Measurements from ENCODE around the gene OBSCN. TPM values are rescaled to one million over a fixed set of nuclear protein-coding genes. Genes with fewer than 3 reads are reported as not detected.

The OBSCN gene
- total RNA-seq, 1 donor from 2014 or later: 5.1 TPM

DNA sequence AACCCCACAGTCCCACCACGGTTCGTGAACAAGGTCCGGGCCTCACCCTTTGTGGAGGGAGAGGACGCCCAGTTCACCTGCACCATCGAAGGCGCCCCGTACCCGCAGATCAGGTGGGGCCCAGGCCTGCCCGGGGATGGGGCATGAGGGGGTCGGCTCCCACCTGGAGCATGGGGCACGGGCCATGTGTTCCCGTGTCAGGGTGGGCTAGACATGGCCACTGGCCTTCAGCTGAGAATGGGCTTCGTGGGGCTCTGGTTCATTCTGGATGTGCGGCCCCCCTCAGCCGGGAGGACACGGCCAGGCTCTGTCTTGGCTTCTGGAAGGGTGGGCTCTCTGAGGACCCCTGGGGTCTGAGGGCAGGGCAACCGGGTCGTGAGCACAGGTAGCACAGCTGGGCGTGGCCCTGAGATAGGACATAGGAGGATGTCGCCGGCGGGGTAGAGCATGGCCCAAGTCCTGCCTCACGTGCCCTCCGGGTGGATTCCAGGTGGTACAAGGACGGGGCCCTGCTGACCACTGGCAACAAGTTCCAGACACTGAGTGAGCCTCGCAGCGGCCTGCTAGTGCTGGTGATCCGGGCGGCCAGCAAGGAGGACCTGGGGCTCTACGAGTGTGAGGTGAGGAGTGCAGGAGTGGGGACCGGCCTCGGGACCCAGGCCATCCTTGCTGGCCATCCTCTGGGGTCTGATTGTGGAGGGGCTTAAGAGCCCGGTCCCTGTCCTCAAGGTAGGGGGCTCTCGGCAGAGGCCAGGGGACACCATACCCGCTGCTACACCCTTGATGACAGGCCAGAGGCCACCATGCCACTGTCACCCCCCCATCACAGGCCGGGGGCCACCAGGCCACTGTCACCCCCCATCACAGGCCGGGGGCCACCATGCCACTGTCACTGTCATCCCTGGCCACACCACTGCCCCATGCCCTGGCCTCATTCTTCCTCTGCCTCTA lies 143.3 kb downstream of the OBSCN start:
- H3K4me1 Mint-ChIP-seq: peaks cover 4% of the 10 kb centered on the region

DNA sequence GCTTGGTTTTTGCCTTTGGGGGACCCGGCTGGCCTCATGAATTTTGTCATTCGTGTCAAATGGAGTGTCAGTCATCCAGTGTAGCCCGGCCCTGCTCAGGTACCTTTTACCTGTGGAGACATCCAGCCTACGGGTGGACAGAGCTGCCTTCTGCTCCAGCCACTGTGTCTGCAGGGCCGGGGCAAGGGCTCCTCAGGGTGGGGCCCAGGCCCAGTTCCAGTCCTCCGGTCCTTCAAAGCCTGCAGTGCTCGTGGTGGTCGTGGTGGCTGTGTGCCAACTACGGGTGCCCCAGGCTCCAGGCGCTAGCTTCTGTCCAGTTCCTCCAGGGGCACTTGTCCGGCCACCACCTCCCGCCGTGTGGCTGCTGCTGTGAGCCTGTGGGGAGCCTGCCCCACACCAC lies 144.0 kb downstream of the OBSCN start:
- no peaks in the 10 kb centered on the region for H3K9me3 ChIP-seq (ENCODE audit: low read depth)
- H3K27ac Mint-ChIP-seq: no peak overlapping the region

More for the DNA sequence above, 143.3 kb downstream of the OBSCN start:
- DNase-seq (ENCODE audit: low spot score): no peak
- Histone ChIP-seq H3K9me3 (ENCODE audit: low read depth) (no peaks in the 10 kb centered on the region), H3K36me3 (no peaks in the 10 kb centered on the region), H3K27ac (no peak overlapping the region), H3K27me3 (no peaks in the 10 kb centered on the region), H3K9ac (no peak overlapping the region), H3K4me3 (no peak overlapping the region), H2AFZ (replicated peaks) (no peak overlapping the region), H4K20me1 (ENCODE audit: low read depth) (no peaks in the 10 kb centered on the region), H3K4me2 (no peak overlapping the region), H3K4me1 (no peaks in the 10 kb centered on the region), H3K79me2 (ENCODE audit: low read depth) (no peaks in the 10 kb centered on the region), H3F3A (ENCODE audit: low read depth) (no peaks in the 10 kb centered on the region)
- Mint-ChIP-seq H3K9me3 (no peaks in the 10 kb centered on the region), H3K27me3 (ENCODE audit: insufficient read depth, low read depth) (peaks cover 2% of the 10 kb centered on the region), H3K36me3 (no peaks in the 10 kb centered on the region), H3K27ac (no peak overlapping the region), H3K4me3 (no peak overlapping the region)
- TF ChIP-seq, protein P1, sequence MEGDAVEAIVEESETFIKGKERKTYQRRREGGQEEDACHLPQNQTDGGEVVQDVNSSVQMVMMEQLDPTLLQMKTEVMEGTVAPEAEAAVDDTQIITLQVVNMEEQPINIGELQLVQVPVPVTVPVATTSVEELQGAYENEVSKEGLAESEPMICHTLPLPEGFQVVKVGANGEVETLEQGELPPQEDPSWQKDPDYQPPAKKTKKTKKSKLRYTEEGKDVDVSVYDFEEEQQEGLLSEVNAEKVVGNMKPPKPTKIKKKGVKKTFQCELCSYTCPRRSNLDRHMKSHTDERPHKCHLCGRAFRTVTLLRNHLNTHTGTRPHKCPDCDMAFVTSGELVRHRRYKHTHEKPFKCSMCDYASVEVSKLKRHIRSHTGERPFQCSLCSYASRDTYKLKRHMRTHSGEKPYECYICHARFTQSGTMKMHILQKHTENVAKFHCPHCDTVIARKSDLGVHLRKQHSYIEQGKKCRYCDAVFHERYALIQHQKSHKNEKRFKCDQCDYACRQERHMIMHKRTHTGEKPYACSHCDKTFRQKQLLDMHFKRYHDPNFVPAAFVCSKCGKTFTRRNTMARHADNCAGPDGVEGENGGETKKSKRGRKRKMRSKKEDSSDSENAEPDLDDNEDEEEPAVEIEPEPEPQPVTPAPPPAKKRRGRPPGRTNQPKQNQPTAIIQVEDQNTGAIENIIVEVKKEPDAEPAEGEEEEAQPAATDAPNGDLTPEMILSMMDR (IDR thresholded peaks at IDR 0.05): no peak
- TF ChIP-seq EZH2 (IDR thresholded peaks at IDR 0.05): no peak
- TF ChIP-seq EZH2phosphoT487 (IDR thresholded peaks at IDR 0.05): no peak

DNA sequence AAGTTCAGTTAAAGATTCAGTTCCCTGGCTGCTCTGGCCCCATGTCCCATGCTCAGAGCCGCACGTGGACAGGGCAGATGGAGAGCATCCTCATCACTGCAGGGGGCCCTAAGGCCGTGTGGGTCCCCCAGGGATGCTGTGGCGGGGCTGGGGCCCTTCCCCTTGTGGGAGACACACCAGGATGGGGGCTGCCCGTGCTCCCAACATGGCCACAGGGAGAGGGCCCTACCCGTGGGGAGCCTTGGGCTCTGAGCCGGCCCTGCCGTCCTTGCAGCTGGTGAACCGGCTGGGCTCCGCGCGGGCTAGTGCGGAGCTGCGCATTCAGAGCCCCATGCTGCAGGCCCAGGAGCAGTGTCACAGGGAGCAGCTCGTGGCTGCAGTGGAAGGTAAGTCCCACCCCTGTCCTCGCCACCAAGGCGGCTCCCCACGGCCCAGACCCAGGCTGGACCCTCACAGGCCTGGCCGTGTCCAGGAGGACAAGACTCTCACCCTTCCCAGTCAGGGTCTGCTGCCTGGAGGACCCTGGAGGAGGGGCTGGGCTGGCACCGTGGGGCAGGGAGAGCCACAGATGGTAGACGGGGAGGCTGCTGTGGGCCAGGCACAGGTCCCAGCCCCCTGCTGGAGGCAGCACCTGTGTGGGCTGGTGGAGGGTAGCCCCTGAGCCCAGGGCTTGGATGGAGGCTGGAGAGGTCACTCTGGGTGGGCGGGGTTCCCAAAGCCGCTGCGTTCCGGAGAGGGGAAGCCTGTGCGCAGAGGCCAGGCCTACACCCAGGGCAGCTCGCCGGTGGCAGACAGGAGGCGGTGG lies 145.0 kb downstream of the OBSCN start:
- TF ChIP-seq EZH2phosphoT487 (IDR thresholded peaks at IDR 0.05) (no peak), EZH2 (IDR thresholded peaks at IDR 0.05) (no peak)
- TF ChIP-seq, protein P1 (IDR thresholded peaks at IDR 0.05): no peak
- Histone ChIP-seq H3K79me2 (ENCODE audit: low read depth) (no peaks in the 10 kb centered on the region), H3K4me3 (no peak overlapping the region), H3K4me2 (no peak overlapping the region), H4K20me1 (ENCODE audit: low read depth) (no peaks in the 10 kb centered on the region), H3K27ac (no peak overlapping the region), H3K36me3 (no peaks in the 10 kb centered on the region), H2AFZ (replicated peaks) (no peak overlapping the region), H3K9me3 (ENCODE audit: low read depth) (no peaks in the 10 kb centered on the region), H3F3A (ENCODE audit: low read depth) (no peaks in the 10 kb centered on the region), H3K4me1 (no peaks in the 10 kb centered on the region), H3K9ac (no peak overlapping the region), H3K27me3 (no peaks in the 10 kb centered on the region)
- Mint-ChIP-seq H3K36me3 (peaks cover 3% of the 10 kb centered on the region), H3K27me3 (ENCODE audit: insufficient read depth, low read depth) (peaks cover 2% of the 10 kb centered on the region), H3K27ac (no peak overlapping the region), H3K4me1 (no peaks in the 10 kb centered on the region), H3K9me3 (no peaks in the 10 kb centered on the region), H3K4me3 (no peak overlapping the region)
- DNase-seq (ENCODE audit: low spot score): no peak

More for the DNA sequence above, 144.0 kb downstream of the OBSCN start:
- no peak overlapping the region for H3K9ac ChIP-seq
- H2AFZ ChIP-seq (replicated peaks): no peak overlapping the region
- Mint-ChIP-seq H3K4me3 (no peak overlapping the region), H3K4me1 (no peaks in the 10 kb centered on the region), H3K9me3 (no peaks in the 10 kb centered on the region), H3K27me3 (ENCODE audit: insufficient read depth, low read depth) (peaks cover 2% of the 10 kb centered on the region), H3K36me3 (no peaks in the 10 kb centered on the region)
- no peaks in the 10 kb centered on the region for H3K27me3 ChIP-seq
- no peak overlapping the region for H3K27ac ChIP-seq
- H3K4me3 ChIP-seq: no peak overlapping the region
- no peaks in the 10 kb centered on the region for H3K4me1 ChIP-seq
- no peak for TF ChIP-seq EZH2phosphoT487 (IDR thresholded peaks at IDR 0.05)
- TF ChIP-seq, protein P1 (IDR thresholded peaks at IDR 0.05): no peak
- no peak for TF ChIP-seq EZH2 (IDR thresholded peaks at IDR 0.05)
- H3F3A ChIP-seq (ENCODE audit: low read depth): no peaks in the 10 kb centered on the region
- H3K79me2 ChIP-seq (ENCODE audit: low read depth): no peaks in the 10 kb centered on the region
- H4K20me1 ChIP-seq (ENCODE audit: low read depth): no peaks in the 10 kb centered on the region
- DNase-seq (ENCODE audit: low spot score): no peak
- no peaks in the 10 kb centered on the region for H3K36me3 ChIP-seq
- H3K4me2 ChIP-seq: no peak overlapping the region
